ENCODE measurements around the gene TNP2.
A peak's percentile ranks its signal among the peaks of the same experiment; 100 is the strongest.

Gene TNP2

GRCh38 chr16:11285842-11286241 is 16.7 kb upstream of the TNP2 start:
- Histone ChIP-seq H3K4me3 (ENCODE audit: low read length) (no peak overlapping the region), H3K9me3 (ENCODE audit: insufficient read depth, low read depth, low read length) (no peaks in the 10 kb centered on the region), H3K27me3 (ENCODE audit: insufficient read depth, low read length) (no peaks in the 10 kb centered on the region), H3K36me3 (ENCODE audit: insufficient read depth, low read length) (no peaks in the 10 kb centered on the region), H3K9ac (ENCODE audit: low read depth, low read length) (no peak overlapping the region), H3K27ac (ENCODE audit: low read depth, low read length) (no peak overlapping the region), H3K4me1 (ENCODE audit: insufficient read depth, low read length) (no peaks in the 10 kb centered on the region)
- WGBS: 96% methylated on average over 2 of the region's 2 CpGs

DNA sequence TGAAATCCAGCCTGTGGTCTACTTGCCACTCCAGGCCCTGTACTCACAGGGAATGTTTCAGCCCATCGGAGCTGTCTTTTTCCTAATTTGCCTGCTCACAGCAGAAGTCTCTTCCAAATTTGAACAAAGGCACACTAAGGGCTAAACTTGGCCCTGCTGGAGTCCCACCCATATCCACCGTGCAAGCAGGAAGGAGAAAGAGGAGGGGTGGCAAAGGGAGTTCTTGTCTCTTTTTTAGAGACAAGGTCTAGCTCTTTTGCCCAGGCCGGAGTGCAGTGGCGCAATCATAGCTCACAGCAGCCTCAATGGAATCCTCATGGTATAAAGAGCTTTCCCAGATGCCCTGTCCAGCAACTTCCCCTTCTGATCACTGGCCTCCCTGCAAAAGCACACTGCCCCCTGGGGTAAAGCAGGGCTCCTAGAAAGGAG is 14.7 kb upstream of the TNP2 start:
- no peak overlapping the region for H3K9ac ChIP-seq (ENCODE audit: low read depth, low read length)
- WGBS: 87% methylated on average over 4 of the region's 4 CpGs
- H3K27me3 ChIP-seq (ENCODE audit: insufficient read depth, low read length): no peaks in the 10 kb centered on the region
- no peak overlapping the region for H3K27ac ChIP-seq (ENCODE audit: low read depth, low read length)
- no peaks in the 10 kb centered on the region for H3K9me3 ChIP-seq (ENCODE audit: insufficient read depth, low read depth, low read length)
- H3K36me3 ChIP-seq (ENCODE audit: insufficient read depth, low read length): no peaks in the 10 kb centered on the region
- H3K4me3 ChIP-seq (ENCODE audit: low read length): no peak overlapping the region
- H3K4me1 ChIP-seq (ENCODE audit: insufficient read depth, low read length): no peaks in the 10 kb centered on the region

- H3K9ac ChIP-seq (ENCODE audit: low read depth, low read length): no peak within 1 kb of the TSS
- H3K4me1 ChIP-seq (ENCODE audit: insufficient read depth, low read length): no peaks in the 10 kb centered on the region
- WGBS: 80% methylated on average over 25 of the region's 25 CpGs
- H3K27me3 ChIP-seq (ENCODE audit: insufficient read depth, low read length): no peaks in the 10 kb centered on the region
- H3K4me3 ChIP-seq (ENCODE audit: low read length): no peak within 1 kb of the TSS
- H3K27ac ChIP-seq (ENCODE audit: low read depth, low read length): no peak within 1 kb of the TSS
- no peaks in the 10 kb centered on the region for H3K36me3 ChIP-seq (ENCODE audit: insufficient read depth, low read length)
- no peaks in the 10 kb centered on the region for H3K9me3 ChIP-seq (ENCODE audit: insufficient read depth, low read depth, low read length)
Observed at GRCh38 chr16:11280616-11281522, 11.7 kb upstream of the TNP2 start, which contains the start of gene PRM1. Gene PRM1, minus strand, starts transcription at chr16:11281330. Its CDS starts 92 bp downstream, at chr16:11281238.

DNA sequence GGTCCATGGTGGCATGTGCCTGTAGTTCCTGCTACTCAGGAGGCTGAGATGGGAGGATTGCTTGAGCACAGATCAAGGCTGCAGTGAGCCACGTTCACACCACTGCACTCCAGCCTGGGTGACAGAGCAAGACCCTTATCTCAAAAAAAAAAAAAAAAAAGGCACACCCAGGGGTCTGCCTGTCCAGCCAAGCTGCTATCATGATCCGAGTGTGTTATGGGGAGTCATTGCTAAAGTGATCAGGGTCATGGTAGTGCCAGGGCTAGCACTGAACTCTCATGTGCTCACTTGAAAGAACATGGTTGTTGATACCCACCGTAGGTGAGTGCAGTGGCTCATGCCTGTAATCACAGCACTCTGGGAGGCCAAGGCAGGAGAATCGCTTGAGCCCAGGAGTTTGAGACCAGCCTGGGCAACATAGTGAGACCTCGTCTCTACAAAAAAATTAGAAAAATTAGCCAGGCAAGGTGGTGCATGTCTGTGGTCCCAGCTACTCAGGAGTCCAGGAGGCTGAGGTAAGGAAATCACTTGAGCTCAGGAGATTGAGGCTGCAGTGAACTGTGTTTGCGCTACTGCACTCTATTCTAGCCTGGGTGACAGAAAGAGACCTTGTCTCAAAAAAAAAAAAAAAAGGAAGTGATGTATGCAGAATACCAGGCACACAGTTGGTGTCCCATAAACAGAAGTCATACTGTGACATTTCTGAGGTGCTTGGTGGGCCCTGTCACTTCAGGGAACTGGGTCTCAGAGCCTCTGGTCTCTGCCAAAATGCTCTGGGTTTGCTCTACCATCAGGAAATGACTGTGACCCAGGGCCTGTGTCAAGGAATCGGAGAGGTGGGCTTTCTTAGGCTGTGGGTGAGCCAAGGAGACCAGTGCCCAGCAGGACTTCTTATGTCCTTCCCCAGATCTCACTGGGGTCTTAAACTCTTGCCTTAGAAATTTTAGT is 9.8 kb upstream of the TNP2 start:
- Histone ChIP-seq H3K27me3 (ENCODE audit: insufficient read depth, low read length) (no peaks in the 10 kb centered on the region), H3K4me3 (ENCODE audit: low read length) (no peak overlapping the region), H3K9ac (ENCODE audit: low read depth, low read length) (no peak overlapping the region), H3K27ac (ENCODE audit: low read depth, low read length) (no peak overlapping the region), H3K36me3 (ENCODE audit: insufficient read depth, low read length) (no peaks in the 10 kb centered on the region), H3K4me1 (ENCODE audit: insufficient read depth, low read length) (peaks cover 2% of the 10 kb centered on the region; the same call in 1 of the 2 replicates), H3K9me3 (ENCODE audit: insufficient read depth, low read depth, low read length) (no peaks in the 10 kb centered on the region)
- 91% methylated on average over 7 of the region's 7 CpGs for WGBS

DNA sequence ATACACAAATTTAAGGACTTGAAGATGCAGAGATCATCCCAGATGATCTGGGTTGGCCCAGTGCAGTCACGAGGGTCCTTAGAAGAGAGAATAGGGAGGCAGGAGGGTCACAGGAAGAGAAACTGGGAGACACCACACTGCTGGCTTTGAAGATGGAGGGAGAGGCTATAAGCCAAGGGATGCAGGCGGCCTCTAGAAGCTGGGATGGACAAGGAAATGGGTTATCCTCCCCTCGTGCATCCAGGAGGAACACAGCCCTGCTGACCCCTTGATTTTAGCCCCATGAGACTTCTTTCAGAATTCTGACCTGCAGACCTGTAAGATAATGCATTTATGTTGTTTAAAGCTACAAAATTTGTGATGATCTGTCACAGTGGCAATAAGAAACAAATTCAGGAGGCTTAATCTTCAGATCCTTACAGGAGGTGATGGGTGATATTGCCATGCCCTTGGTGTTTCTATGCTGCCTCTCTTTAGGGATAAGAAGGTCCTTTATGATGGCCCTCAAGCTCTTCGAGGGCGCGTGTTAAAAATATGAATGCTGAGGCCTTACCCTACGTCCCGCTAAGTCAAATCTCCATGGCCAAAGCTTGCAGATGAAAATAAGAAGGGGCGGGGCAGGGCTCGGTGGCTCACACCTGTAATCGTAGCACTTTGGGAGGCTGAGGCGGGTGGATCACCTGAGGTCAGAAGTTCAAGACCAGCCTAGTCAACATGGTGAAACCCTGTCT is 8.6 kb upstream of the TNP2 start:
- peaks cover 6% of the 10 kb centered on the region; the same call in 1 of the 2 replicates for H3K4me1 ChIP-seq (ENCODE audit: insufficient read depth, low read length)
- H3K9me3 ChIP-seq (ENCODE audit: insufficient read depth, low read depth, low read length): no peaks in the 10 kb centered on the region
- H3K9ac ChIP-seq (ENCODE audit: low read depth, low read length): no peak overlapping the region
- no peak overlapping the region for H3K4me3 ChIP-seq (ENCODE audit: low read length)
- H3K36me3 ChIP-seq (ENCODE audit: insufficient read depth, low read length): no peaks in the 10 kb centered on the region
- H3K27ac ChIP-seq (ENCODE audit: low read depth, low read length): no peak overlapping the region
- 95% methylated on average over 12 of the region's 12 CpGs for WGBS
- no peaks in the 10 kb centered on the region for H3K27me3 ChIP-seq (ENCODE audit: insufficient read depth, low read length)

- Histone ChIP-seq H3K4me3 (ENCODE audit: low read length) (no peak overlapping the region), H3K27ac (ENCODE audit: low read depth, low read length) (no peak overlapping the region), H3K36me3 (ENCODE audit: insufficient read depth, low read length) (no peaks in the 10 kb centered on the region), H3K4me1 (ENCODE audit: insufficient read depth, low read length) (peaks cover 6% of the 10 kb centered on the region; the same call in 1 of the 2 replicates), H3K27me3 (ENCODE audit: insufficient read depth, low read length) (no peaks in the 10 kb centered on the region), H3K9me3 (ENCODE audit: insufficient read depth, low read depth, low read length) (no peaks in the 10 kb centered on the region), H3K9ac (ENCODE audit: low read depth, low read length) (no peak overlapping the region)
- 94% methylated on average over 11 of the region's 11 CpGs for WGBS
Observed at GRCh38 chr16:11276896-11277593, 7.9 kb upstream of the TNP2 start.

DNA sequence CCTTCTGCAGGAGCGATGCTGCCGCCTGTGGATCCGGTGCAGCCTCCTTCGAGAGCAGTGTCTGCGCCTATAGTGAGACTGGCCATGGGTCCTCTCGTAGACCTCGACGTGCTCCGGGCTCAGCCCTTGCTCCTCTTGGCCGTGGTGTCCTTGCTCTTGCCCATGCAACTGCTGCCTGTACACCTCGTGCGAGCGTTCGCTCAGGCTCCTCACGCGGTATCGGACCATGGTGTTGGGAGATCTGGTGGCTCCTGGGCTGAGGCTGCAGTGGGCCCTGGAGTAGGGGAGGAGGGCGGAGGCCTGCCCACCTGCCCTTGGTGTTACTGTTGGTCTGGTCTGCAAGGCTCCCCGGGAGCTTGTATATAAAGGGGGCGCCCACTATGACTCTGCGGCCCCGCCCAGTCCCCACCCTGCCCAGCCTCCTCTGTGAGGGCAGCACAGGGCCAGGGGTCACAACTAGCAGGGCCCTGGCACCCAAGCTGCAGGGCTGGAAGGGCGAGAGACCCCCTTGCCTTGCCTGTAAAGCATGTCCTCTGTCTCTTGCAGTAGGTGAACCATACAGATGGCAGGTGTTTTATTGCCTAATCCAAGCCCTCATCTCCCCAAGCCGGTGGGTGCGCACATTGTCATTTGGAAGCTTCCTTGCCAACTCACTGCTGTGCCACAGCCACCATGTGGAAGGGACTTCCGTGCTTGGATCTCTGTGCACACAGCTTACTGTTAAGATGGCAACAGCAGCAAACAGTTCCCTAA is 7.2 kb upstream of the TNP2 start, which contains the start of gene PRM2:
Gene PRM2, minus strand, starts transcription at position 338 of the 753 bp plus-strand sequence. Its CDS starts 110 bp downstream, at position 228.
- Histone ChIP-seq H3K4me3 (ENCODE audit: low read length) (no peak within 1 kb of the TSS), H3K27me3 (ENCODE audit: insufficient read depth, low read length) (no peaks in the 10 kb centered on the region), H3K9ac (ENCODE audit: low read depth, low read length) (no peak within 1 kb of the TSS), H3K9me3 (ENCODE audit: insufficient read depth, low read depth, low read length) (no peaks in the 10 kb centered on the region), H3K36me3 (ENCODE audit: insufficient read depth, low read length) (no peaks in the 10 kb centered on the region), H3K27ac (ENCODE audit: low read depth, low read length) (no peak within 1 kb of the TSS), H3K4me1 (ENCODE audit: insufficient read depth, low read length) (peaks cover 6% of the 10 kb centered on the region; the same call in 1 of the 2 replicates)
- WGBS: 94% methylated on average over 26 of the region's 26 CpGs

- Histone ChIP-seq H3K4me3 (ENCODE audit: low read length) (no peak overlapping the region), H3K9ac (ENCODE audit: low read depth, low read length) (no peak overlapping the region), H3K4me1 (ENCODE audit: insufficient read depth, low read length) (peaks cover 6% of the 10 kb centered on the region; the same call in 1 of the 2 replicates), H3K27me3 (ENCODE audit: insufficient read depth, low read length) (no peaks in the 10 kb centered on the region), H3K27ac (ENCODE audit: low read depth, low read length) (no peak overlapping the region), H3K9me3 (ENCODE audit: insufficient read depth, low read depth, low read length) (no peaks in the 10 kb centered on the region), H3K36me3 (ENCODE audit: insufficient read depth, low read length) (no peaks in the 10 kb centered on the region)
- WGBS: 95% methylated on average over 7 of the region's 7 CpGs
Observed at GRCh38 chr16:11274964-11275363, 5.8 kb upstream of the TNP2 start.

DNA sequence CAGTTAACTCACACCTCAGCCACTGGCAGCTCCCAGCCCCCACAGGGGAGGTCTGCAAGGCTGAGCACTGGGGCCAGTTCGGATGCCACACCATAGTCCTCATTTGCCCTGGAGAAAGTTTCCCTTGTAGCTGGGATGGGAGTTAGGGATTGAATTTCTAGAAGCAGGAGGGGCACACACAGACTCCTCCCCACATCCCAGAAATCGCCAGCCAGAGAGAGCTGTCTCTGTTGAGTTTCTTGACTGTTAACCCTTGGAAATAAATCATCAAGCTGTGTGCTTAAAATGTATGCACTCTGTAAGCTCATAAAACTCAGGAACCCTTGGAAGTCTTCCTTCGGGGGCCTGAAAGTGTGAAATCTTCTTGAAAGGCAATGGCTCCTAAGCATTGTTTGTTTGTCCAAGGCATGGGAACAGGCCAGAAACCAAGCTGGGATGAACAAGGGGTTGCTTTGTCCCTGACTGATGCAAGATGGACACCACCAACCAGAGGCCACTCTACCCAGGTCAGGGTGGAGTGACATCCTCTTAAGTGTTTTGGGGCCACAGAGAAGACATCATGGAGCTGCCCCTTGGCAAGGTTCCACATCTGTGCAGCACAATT is 4.7 kb upstream of the TNP2 start:
- Histone ChIP-seq H3K27me3 (ENCODE audit: insufficient read depth, low read length) (no peaks in the 10 kb centered on the region), H3K9me3 (ENCODE audit: insufficient read depth, low read depth, low read length) (no peaks in the 10 kb centered on the region), H3K4me3 (ENCODE audit: low read length) (no peak overlapping the region), H3K27ac (ENCODE audit: low read depth, low read length) (0 out of 2 replicates have a peak overlapping the region, but pooled peaks have one; percentile 35), H3K9ac (ENCODE audit: low read depth, low read length) (no peak overlapping the region; the same call in 1 of the 2 replicates), H3K36me3 (ENCODE audit: insufficient read depth, low read length) (no peaks in the 10 kb centered on the region), H3K4me1 (ENCODE audit: insufficient read depth, low read length) (peaks cover 6% of the 10 kb centered on the region; the same call in 1 of the 2 replicates)
- WGBS: 48% methylated on average over 2 of the region's 3 CpGs

Measured in HUES64 (cell line).